SU-DHL-6 (cell line): Measurements from ENCODE around the gene CAMK1D.
"Not testable (repeated sequence)": the region's sequence is repeated elsewhere in the genome, so short reads cannot be mapped to it uniquely, and the experiment has no call there.

Experiments
- CTCF ChIP-seq: fragments of 200-600 bp; sonication (generic); IDR thresholded peaks from one replicate; pipeline ENCODE4 v1.5.1; 2017; ENCODE audit warnings: antibody characterized with exemption, mild to moderate bottlenecking, low read length, moderate library complexity; ENCODE audit not compliant: insufficient read depth, poor library complexity, severe bottlenecking
- EZH2phosphoT487 ChIP-seq: fragments of 200-600 bp; sonication (generic), shearing (Covaris generic); conservative IDR thresholded peaks from 2 replicates; pipeline ENCODE4 v1.6.1; 2018; ENCODE audit warnings: mild to moderate bottlenecking, antibody characterized with exemption, low read length, moderate library complexity, mixed read lengths

- TF ChIP-seq CTCF, EZH2phosphoT487: not testable (repeated sequence)
These were observed 147.7 kb downstream of the CAMK1D start for GRCh38 chr10:12497046-12497445.
